ENCODE results near the gene GARIN1A.

DNA sequence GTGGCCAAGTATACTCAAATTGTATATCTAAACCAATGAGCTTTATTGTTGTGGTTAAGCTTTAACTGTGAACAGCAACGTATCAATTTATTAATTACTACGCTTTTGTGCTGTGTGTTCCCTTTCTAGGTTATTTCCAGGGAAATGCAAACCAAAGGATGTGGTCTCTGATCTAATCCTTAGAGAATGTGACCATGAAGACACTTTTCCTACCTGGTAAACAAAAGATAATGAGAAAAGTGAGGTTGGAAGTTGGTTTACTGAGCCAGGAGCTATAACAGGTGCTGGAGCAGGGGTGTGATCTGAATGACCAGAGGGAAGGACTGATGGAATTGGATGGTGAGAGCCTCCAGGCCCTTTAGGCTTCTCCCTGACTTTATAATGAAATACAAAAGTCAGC lies 41.7 kb downstream of the GARIN1A start:
- TF ChIP-seq, protein P1, sequence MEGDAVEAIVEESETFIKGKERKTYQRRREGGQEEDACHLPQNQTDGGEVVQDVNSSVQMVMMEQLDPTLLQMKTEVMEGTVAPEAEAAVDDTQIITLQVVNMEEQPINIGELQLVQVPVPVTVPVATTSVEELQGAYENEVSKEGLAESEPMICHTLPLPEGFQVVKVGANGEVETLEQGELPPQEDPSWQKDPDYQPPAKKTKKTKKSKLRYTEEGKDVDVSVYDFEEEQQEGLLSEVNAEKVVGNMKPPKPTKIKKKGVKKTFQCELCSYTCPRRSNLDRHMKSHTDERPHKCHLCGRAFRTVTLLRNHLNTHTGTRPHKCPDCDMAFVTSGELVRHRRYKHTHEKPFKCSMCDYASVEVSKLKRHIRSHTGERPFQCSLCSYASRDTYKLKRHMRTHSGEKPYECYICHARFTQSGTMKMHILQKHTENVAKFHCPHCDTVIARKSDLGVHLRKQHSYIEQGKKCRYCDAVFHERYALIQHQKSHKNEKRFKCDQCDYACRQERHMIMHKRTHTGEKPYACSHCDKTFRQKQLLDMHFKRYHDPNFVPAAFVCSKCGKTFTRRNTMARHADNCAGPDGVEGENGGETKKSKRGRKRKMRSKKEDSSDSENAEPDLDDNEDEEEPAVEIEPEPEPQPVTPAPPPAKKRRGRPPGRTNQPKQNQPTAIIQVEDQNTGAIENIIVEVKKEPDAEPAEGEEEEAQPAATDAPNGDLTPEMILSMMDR (IDR thresholded peaks at IDR 0.05) = no peak
- TF ChIP-seq POLR2A (IDR thresholded peaks at IDR 0.05) = no peak
- no peak for TF ChIP-seq POLR2AphosphoS5 (IDR thresholded peaks at IDR 0.05)
